PFSK-1 (cell line): ENCODE data around the gene USP28.

Source experiments
- FOXP2 ChIP-seq: optimal IDR thresholded peaks from 2 replicates; pipeline ENCODE3; 2011; ENCODE audit warnings: borderline replicate concordance, control low read depth, inconsistent platforms; ENCODE audit not compliant: insufficient read depth; ENCODE audit errors: extremely low read length, extremely low read depth
- POLR2AphosphoS5 ChIP-seq: IDR thresholded peaks from 2 replicates; pipeline ENCODE4 v1.6.1; 2012; ENCODE audit warnings: low read depth, mild to moderate bottlenecking, control low read depth, low read length, moderate library complexity
- SIN3A ChIP-seq: IDR thresholded peaks from 2 replicates; pipeline ENCODE4 v1.6.1; 2012; ENCODE audit warnings: mild to moderate bottlenecking, low read length, moderate library complexity, borderline replicate concordance; ENCODE audit not compliant: insufficient read depth
- TAF1 ChIP-seq: IDR thresholded peaks from 2 replicates; pipeline ENCODE4 v1.6.1; 2012; ENCODE audit warnings: low read length, control low read depth, borderline replicate concordance; ENCODE audit not compliant: insufficient read depth
- TF ChIP-seq, protein P1 (sequence below), 2 experiments: IDR thresholded peaks; 2 replicates each; pipeline versions ENCODE4 v1.6.1 to v1.8.0; 2011 to 2012; ENCODE audit warnings: low read depth in 2 of 2, low read length in 2 of 2, control low read depth in 1 of 2, inconsistent platforms in 1 of 2, mild to moderate bottlenecking in 1 of 2, moderate library complexity in 1 of 2; ENCODE audit not compliant: insufficient read depth in 1 of 2

Gene USP28

DNA sequence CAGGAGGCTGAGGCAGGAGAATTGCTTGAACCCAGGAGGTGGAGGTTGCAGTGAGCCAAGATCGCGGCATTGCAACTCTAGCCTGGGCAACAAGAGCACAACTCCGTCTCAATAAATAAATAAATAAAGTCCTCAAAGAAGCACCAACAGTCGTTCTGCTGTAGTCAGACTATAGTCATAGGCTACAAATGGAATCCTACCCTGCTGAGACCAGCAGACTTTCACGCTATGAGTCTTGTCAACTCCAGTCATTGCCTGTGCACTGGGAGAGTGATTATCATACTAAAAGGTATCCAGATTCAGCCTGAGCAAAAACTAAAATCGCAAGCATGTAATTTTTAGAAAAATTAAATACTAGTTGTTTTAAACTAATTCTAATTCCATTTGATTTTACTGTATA lies 19.6 kb downstream of the USP28 start:
- TF ChIP-seq SIN3A = no peak
- TF ChIP-seq POLR2AphosphoS5 = no peak
- no peak for TF ChIP-seq FOXP2
- no peak for TF ChIP-seq TAF1

DNA sequence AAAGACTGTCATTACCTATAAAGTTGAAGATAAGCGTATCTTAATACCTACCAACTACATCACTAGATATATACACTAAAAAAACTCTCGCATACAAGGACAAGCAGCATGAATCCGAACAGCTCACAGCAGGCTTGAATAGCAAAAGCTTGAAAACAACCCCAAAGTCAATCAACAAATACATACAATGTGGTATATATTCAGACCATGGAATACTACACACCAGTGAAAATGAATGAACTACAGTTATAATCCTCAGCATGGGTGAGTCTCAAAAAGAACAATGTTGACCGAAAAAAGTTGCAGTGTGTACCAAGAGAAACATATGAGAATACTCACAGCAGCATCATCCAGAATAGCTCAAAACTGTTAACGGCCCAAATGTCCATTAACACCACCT lies 25.2 kb downstream of the USP28 start:
- TF ChIP-seq SIN3A (no peak), TAF1 (no peak), FOXP2 (no peak), POLR2AphosphoS5 (no peak)
- TF ChIP-seq, protein P1, sequence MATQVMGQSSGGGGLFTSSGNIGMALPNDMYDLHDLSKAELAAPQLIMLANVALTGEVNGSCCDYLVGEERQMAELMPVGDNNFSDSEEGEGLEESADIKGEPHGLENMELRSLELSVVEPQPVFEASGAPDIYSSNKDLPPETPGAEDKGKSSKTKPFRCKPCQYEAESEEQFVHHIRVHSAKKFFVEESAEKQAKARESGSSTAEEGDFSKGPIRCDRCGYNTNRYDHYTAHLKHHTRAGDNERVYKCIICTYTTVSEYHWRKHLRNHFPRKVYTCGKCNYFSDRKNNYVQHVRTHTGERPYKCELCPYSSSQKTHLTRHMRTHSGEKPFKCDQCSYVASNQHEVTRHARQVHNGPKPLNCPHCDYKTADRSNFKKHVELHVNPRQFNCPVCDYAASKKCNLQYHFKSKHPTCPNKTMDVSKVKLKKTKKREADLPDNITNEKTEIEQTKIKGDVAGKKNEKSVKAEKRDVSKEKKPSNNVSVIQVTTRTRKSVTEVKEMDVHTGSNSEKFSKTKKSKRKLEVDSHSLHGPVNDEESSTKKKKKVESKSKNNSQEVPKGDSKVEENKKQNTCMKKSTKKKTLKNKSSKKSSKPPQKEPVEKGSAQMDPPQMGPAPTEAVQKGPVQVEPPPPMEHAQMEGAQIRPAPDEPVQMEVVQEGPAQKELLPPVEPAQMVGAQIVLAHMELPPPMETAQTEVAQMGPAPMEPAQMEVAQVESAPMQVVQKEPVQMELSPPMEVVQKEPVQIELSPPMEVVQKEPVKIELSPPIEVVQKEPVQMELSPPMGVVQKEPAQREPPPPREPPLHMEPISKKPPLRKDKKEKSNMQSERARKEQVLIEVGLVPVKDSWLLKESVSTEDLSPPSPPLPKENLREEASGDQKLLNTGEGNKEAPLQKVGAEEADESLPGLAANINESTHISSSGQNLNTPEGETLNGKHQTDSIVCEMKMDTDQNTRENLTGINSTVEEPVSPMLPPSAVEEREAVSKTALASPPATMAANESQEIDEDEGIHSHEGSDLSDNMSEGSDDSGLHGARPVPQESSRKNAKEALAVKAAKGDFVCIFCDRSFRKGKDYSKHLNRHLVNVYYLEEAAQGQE (IDR thresholded peaks at IDR 0.05; ENCODE audit: insufficient read depth in 1 of 2, low read depth in 2 of 2, low read length in 2 of 2) = no peak

DNA sequence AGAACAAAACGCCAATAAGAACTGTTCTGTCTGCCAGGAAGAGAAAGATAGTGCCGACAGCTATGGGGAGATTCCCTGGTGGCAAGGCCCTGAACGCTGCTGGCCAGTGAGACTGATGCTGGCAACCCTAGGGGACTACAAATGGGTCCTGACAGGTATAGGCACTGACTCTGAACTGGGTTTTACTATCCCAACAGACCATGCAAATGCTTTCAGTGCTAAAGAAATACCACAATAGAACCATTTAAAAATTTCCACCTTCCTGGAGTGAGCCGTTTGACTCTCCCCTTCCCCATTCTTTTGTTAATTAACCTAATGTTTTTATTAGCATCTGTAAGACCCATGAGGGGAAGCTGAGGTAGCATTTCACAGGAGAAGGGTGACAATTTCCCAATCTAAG lies 25.7 kb downstream of the USP28 start:
- TF ChIP-seq FOXP2 (no peak), TAF1 (no peak), POLR2AphosphoS5 (no peak), SIN3A (no peak)
- TF ChIP-seq, protein P1 (IDR thresholded peaks at IDR 0.05; ENCODE audit: insufficient read depth in 1 of 2, low read depth in 2 of 2, low read length in 2 of 2) = no peak

DNA sequence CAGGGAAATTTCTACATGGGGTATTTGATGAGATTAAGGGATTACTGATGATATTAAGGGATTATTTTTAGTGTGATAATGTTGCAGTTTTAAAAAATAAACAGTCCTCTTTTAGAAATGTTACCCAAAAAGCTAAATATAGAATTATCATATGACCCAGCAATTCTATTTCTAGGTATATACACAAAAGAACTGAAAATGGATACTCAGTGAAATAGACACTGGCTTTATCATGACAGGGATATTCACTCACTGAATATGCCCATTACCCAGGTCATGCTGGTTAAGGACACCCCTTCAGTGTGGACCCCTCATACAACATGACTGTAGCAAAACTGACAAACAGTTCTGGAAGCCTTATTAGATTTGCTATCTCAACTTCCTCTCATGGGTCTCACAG lies 27.8 kb downstream of the USP28 start:
- TF ChIP-seq, protein P1 (IDR thresholded peaks at IDR 0.05; ENCODE audit: insufficient read depth in 1 of 2, low read depth in 2 of 2, low read length in 2 of 2) = no peak
- no peak for TF ChIP-seq FOXP2
- TF ChIP-seq POLR2AphosphoS5 = no peak
- no peak for TF ChIP-seq TAF1

DNA sequence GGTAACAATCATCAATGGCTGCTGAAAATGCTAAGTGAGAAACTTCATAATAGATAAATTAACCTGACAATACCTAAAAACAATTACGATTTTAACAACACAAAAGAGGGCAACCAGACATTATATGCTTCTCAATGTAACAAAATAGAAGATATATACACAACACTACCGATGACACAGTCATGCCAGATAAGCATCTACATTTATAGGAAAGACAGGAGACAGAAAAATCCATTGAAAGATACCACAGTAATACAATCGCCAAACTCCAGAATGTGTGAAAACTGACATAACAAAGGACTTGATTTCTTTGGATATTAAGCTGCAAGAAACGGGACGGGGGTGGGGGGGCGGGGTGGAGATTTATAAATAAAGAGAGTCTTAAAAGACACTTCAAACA lies 28.3 kb downstream of the USP28 start:
- TF ChIP-seq POLR2AphosphoS5 (no peak), TAF1 (no peak), SIN3A (no peak), FOXP2 (no peak)
- TF ChIP-seq, protein P1 (IDR thresholded peaks at IDR 0.05; ENCODE audit: insufficient read depth in 1 of 2, low read depth in 2 of 2, low read length in 2 of 2) = no peak
